Middle frontal gyrus (tissue), 1 donor: ENCODE measurements around the gene LAMA1.

ENCODE experiments used
- DNase-seq: peaks from one replicate; pipeline ENCODE4 v3.0.0-alpha.2; 2015; ENCODE audit warnings: low spot score; ENCODE audit errors: extremely low spot score

LAMA1 gene

DNA sequence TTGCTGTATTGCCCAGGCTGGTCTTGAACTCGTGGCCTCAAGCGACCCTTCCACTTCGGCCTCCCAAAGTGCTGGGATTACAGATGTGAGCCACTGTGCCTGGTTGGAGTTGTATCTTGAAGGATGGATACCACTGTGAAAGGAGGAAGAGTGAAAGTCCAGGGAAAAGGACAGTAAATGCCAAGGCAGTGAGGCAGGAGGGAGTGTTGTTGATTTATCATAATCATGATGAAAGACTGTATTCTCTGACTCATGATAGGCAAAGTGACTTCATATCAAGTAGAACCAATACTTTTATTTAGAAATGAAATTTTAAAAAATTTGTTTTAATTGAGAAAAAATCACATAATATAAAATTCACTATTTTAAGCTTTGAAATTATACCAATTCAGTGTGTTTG is 225.8 kb downstream of the LAMA1 start:
- DNase-seq, result no peak
